GM23338 (cell line): ENCODE measurements around the gene FOXE3. TPM values are rescaled to one million over a fixed set of nuclear protein-coding genes. Genes with fewer than 3 reads are reported as not detected.

Experiments
- ATAC-seq: fragments of 200-7000 bp; cut with Tn5 transposase; 3 replicates; pipeline ENCODE4 v1.9.1; 2020
- DNase-seq: peaks from one replicate; pipeline ENCODE4 v3.0.0-alpha.2; 2015; ENCODE audit warnings: low spot score
- H2AFZ ChIP-seq: fragments of 200-600 bp; sonication (generic); 2 replicates; pipeline ENCODE4 v1.8.0; 2016; ENCODE audit warnings: antibody characterized with exemption, mild to moderate bottlenecking, moderate library complexity
- H3F3A ChIP-seq: fragments of 200-600 bp; sonication (generic); replicated peaks from 2 replicates; pipeline ENCODE4 v1.8.0; 2017; ENCODE audit warnings: antibody characterized with exemption, mixed run types, low read depth
- H3K27ac ChIP-seq: fragments of 200-600 bp; sonication (generic); 2 replicates; pipeline ENCODE4 v1.6.1; 2016; ENCODE audit warnings: low read depth
- H3K27me3 ChIP-seq: fragments of 200-600 bp; sonication (generic); 2 replicates; pipeline ENCODE4 v1.8.0; 2016; ENCODE audit warnings: mild to moderate bottlenecking, mixed run types, moderate library complexity; ENCODE audit not compliant: insufficient read depth
- H3K36me3 ChIP-seq: fragments of 200-600 bp; sonication (generic); 2 replicates; pipeline ENCODE4 v1.8.0; 2016; ENCODE audit warnings: mild to moderate bottlenecking; ENCODE audit not compliant: insufficient read depth
- H3K4me1 ChIP-seq: fragments of 200-600 bp; sonication (generic); 2 replicates; pipeline ENCODE4 v1.8.0; 2016; ENCODE audit warnings: mild to moderate bottlenecking, moderate library complexity; ENCODE audit not compliant: insufficient read depth
- H3K4me2 ChIP-seq: fragments of 200-600 bp; sonication (generic); 2 replicates; pipeline ENCODE4 v1.7.1; 2017; ENCODE audit warnings: mixed run types
- H3K4me3 ChIP-seq: fragments of 200-600 bp; sonication (generic); 2 replicates; pipeline ENCODE4 v1.6.1; 2016; ENCODE audit warnings: mixed run types
- H3K79me2 ChIP-seq: fragments of 200-600 bp; sonication (generic); replicated peaks from 2 replicates; pipeline ENCODE4 v1.8.0; 2017; ENCODE audit warnings: mild to moderate bottlenecking; ENCODE audit not compliant: insufficient read depth
- H3K9me2 ChIP-seq: fragments of 200-600 bp; sonication (generic); 2 replicates; pipeline ENCODE4 v1.8.0; 2017; ENCODE audit not compliant: insufficient read depth
- H4K20me1 ChIP-seq: fragments of 200-600 bp; sonication (generic); replicated peaks from 2 replicates; pipeline ENCODE4 v1.8.0; 2017; ENCODE audit warnings: mild to moderate bottlenecking; ENCODE audit not compliant: insufficient read depth
- H3K27ac Mint-ChIP-seq: 2 replicates; pipeline ENCODE4 v1.8.0; 2020; ENCODE audit warnings: inconsistent platforms, mild to moderate bottlenecking, moderate library complexity, mixed read lengths
- H3K27me3 Mint-ChIP-seq: 3 replicates; pipeline ENCODE4 v1.8.0; 2022; ENCODE audit warnings: low read depth, mild to moderate bottlenecking, moderate library complexity, mixed read lengths, inconsistent platforms; ENCODE audit not compliant: insufficient read depth, poor library complexity
- H3K36me3 Mint-ChIP-seq: 3 replicates; pipeline ENCODE4 v1.8.0; 2021; ENCODE audit warnings: low read depth, mild to moderate bottlenecking, inconsistent platforms, moderate library complexity, mixed read lengths
- H3K4me1 Mint-ChIP-seq: 3 replicates; pipeline ENCODE4 v1.8.0; 2020; ENCODE audit warnings: mild to moderate bottlenecking, inconsistent platforms, mixed read lengths
- H3K4me3 Mint-ChIP-seq: 3 replicates; pipeline ENCODE4 v1.8.0; 2021; ENCODE audit warnings: moderate library complexity, mild to moderate bottlenecking, inconsistent platforms, mixed read lengths
- H3K9me3 Mint-ChIP-seq: 3 replicates; pipeline ENCODE4 v1.8.0; 2020; ENCODE audit warnings: moderate library complexity, mild to moderate bottlenecking, inconsistent platforms, mixed read lengths
- EZH2phosphoT487 ChIP-seq: fragments of 200-600 bp; sonication (generic); IDR thresholded peaks from one replicate; pipeline ENCODE4 v1.8.1; 2018; ENCODE audit warnings: antibody characterized with exemption; ENCODE audit not compliant: unreplicated experiment
- NANOG ChIP-seq: IDR thresholded peaks from 2 replicates; pipeline ENCODE4 v1.6.1; 2016; ENCODE audit warnings: antibody characterized with exemption, borderline replicate concordance
- POLR2AphosphoS5 ChIP-seq: IDR thresholded peaks from 2 replicates; pipeline ENCODE4 v1.6.1; 2016; ENCODE audit warnings: antibody characterized with exemption, low read depth
- REST ChIP-seq: IDR thresholded peaks from one replicate; pipeline ENCODE4 v1.6.1; 2018; ENCODE audit warnings: antibody characterized with exemption; ENCODE audit not compliant: unreplicated experiment
- STAT1 ChIP-seq: IDR thresholded peaks from one replicate; pipeline ENCODE4 v1.6.1; 2016; ENCODE audit warnings: antibody characterized with exemption; ENCODE audit not compliant: unreplicated experiment
- ZNF462 ChIP-seq: fragments of 250-450 bp; sonication (Bioruptor Pico); IDR thresholded peaks from 2 replicates; pipeline ENCODE4 v1.5.0; 2020; ENCODE audit warnings: mild to moderate bottlenecking, moderate library complexity
- polyA plus RNA-seq: library from polyadenylated mRNA; unstranded; fragments of >200 nt; fragmentation: Nextera tagmentation; extraction: Ambion mirVana; gene quantifications from 2 replicates; pipeline ENCODE4 v1.2.1, GENCODE V29; 2016
- total RNA-seq: library from RNA; depleted of rRNA; stranded (reverse); fragments of >200 nt; shearing (Covaris generic); gene quantifications from 2 replicates; pipeline ENCODE4 v1.2.3, GENCODE V29; 2014

Gene FOXE3
- total and polyA plus RNA-seq, 2 experiments from 2014 or later: not detected

- no peaks in the 10 kb centered on the region; the same call in 1 of the 2 replicates for H3K4me1 ChIP-seq
- H3K27ac Mint-ChIP-seq: no peak overlapping the region
- peaks cover 69% of the 10 kb centered on the region for H3K27me3 Mint-ChIP-seq
Observed at GRCh38 chr1:47418681-47419325, 2.7 kb downstream of the FOXE3 start.

DNA sequence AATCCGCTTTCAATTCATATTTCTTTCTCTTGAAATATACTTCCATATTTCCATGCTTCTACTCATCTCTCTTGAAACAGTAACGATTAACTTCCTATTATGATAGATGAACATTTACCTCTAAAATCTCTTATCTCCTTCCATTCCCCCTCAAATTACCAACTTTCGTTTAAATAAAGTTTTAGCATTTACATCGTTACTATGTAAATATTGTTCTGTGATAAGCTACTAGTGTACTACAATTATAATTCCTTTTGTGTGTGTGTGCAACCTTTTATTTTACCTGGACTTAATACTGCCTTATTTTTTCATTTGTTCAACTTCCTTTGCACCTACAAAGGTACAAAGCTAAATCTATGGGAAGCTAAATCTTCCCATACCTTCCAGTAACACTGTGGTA lies 4.5 kb downstream of the FOXE3 start:
- peaks cover 93% of the 10 kb centered on the region for H3K27me3 ChIP-seq

More at GRCh38 chr1:47418681-47419325, 2.7 kb downstream of the FOXE3 start:
- Histone ChIP-seq H3K4me2 (no peak overlapping the region), H3K27me3 (peaks cover 98% of the 10 kb centered on the region), H3F3A (no peaks in the 10 kb centered on the region), H3K36me3 (no peaks in the 10 kb centered on the region), H3K4me3 (no peak overlapping the region), H3K27ac (no peak overlapping the region), H4K20me1 (no peaks in the 10 kb centered on the region), H3K9me2 (no peaks in the 10 kb centered on the region), H3K79me2 (no peaks in the 10 kb centered on the region), H2AFZ (no peak overlapping the region)
- Mint-ChIP-seq H3K4me1 (peaks cover 11% of the 10 kb centered on the region), H3K4me3 (no peak overlapping the region), H3K36me3 (peaks cover 6% of the 10 kb centered on the region; the same call in 1 of the 3 replicates), H3K9me3 (no peaks in the 10 kb centered on the region; the same call in 1 of the 3 replicates)
- no peak for ATAC-seq
- no peak for DNase-seq
- TF ChIP-seq REST (peak; percentile 44), NANOG (no peak)

GRCh38 chr1:47423872-47424271 lies 7.8 kb downstream of the FOXE3 start:
- Histone ChIP-seq H3K79me2 (no peaks in the 10 kb centered on the region), H3K4me1 (peaks cover 4% of the 10 kb centered on the region; the same call in 1 of the 2 replicates), H3F3A (no peaks in the 10 kb centered on the region), H3K4me2 (no peak overlapping the region), H3K27me3 (peaks cover 94% of the 10 kb centered on the region), H3K9me2 (no peaks in the 10 kb centered on the region), H3K27ac (no peak overlapping the region), H2AFZ (no peak overlapping the region), H4K20me1 (no peaks in the 10 kb centered on the region), H3K36me3 (no peaks in the 10 kb centered on the region), H3K4me3 (no peak overlapping the region)
- no peaks in the 10 kb centered on the region for H3K36me3 Mint-ChIP-seq
- ATAC-seq (no peak), DNase-seq (no peak)
- no peaks in the 10 kb centered on the region; the same call in 2 of the 3 replicates for H3K9me3 Mint-ChIP-seq
- H3K27ac Mint-ChIP-seq: no peak overlapping the region
- peaks cover 53% of the 10 kb centered on the region for H3K27me3 Mint-ChIP-seq
- H3K4me1 Mint-ChIP-seq: peaks cover 14% of the 10 kb centered on the region
- H3K4me3 Mint-ChIP-seq: no peak overlapping the region
- TF ChIP-seq POLR2AphosphoS5: no peak
- no peak for TF ChIP-seq NANOG
- TF ChIP-seq STAT1: no peak
- TF ChIP-seq EZH2phosphoT487: no peak
- no peak for TF ChIP-seq ZNF462

More for the DNA sequence above, 4.5 kb downstream of the FOXE3 start:
- Histone ChIP-seq H4K20me1 (no peaks in the 10 kb centered on the region), H3K4me2 (no peak overlapping the region), H3F3A (no peaks in the 10 kb centered on the region), H3K4me3 (no peak overlapping the region), H3K4me1 (peaks cover 4% of the 10 kb centered on the region; the same call in 1 of the 2 replicates), H2AFZ (no peak overlapping the region), H3K27ac (no peak overlapping the region), H3K79me2 (no peaks in the 10 kb centered on the region), H3K9me2 (no peaks in the 10 kb centered on the region), H3K36me3 (no peaks in the 10 kb centered on the region)
- no peak overlapping the region for H3K4me3 Mint-ChIP-seq
- H3K9me3 Mint-ChIP-seq: no peaks in the 10 kb centered on the region; the same call in 1 of the 3 replicates
- TF ChIP-seq STAT1: no peak
- H3K27ac Mint-ChIP-seq: no peak overlapping the region
- H3K36me3 Mint-ChIP-seq: peaks cover 6% of the 10 kb centered on the region; the same call in 1 of the 3 replicates
- peaks cover 61% of the 10 kb centered on the region for H3K27me3 Mint-ChIP-seq
- DNase-seq (no peak), ATAC-seq (no peak)
- peaks cover 22% of the 10 kb centered on the region for H3K4me1 Mint-ChIP-seq
